Esophagus squamous epithelium (tissue), 5 donors: Measurements from ENCODE around the gene GGCX. TPM values are rescaled to one million over a fixed set of nuclear protein-coding genes. Genes with fewer than 3 reads are reported as not detected.

Experiments used
- DNase-seq: peaks from one replicate; lab custom pipeline; 2025; lab: John Stamatoyannopoulos, UW
- H3K27ac ChIP-seq, 4 donors: fragments of 200-600 bp; sonication (generic); one replicate each; pipeline ENCODE4 v1.5.1; 2016 to 2019; ENCODE audit warnings: mild to moderate bottlenecking in 1 of 4
- H3K27me3 ChIP-seq, 4 donors: fragments of 200-600 bp; sonication (generic); 1 replicate in 3 of 4; 2 replicates in 1 of 4; pipeline versions ENCODE4 v1.5.1 to v1.6.0; 2017 to 2021; ENCODE audit warnings: antibody characterized with exemption in 1 of 4
- H3K36me3 ChIP-seq, 3 donors: fragments of 200-600 bp; sonication (generic); one replicate each; pipeline ENCODE4 v1.5.1; 2016 to 2019
- H3K4me1 ChIP-seq, 3 donors: fragments of 200-600 bp; sonication (generic); one replicate each; pipeline ENCODE4 v1.5.1; 2017 to 2019
- H3K4me3 ChIP-seq, 4 donors: fragments of 200-600 bp; sonication (generic); 1 replicate in 3 of 4; 2 replicates in 1 of 4; pipeline ENCODE4 v1.5.1; 2016 to 2019; ENCODE audit warnings: mild to moderate bottlenecking in 2 of 4, moderate library complexity in 1 of 4
- H3K9me3 ChIP-seq, 3 donors: fragments of 200-600 bp; sonication (generic); one replicate each; pipeline ENCODE4 v1.5.1; 2016 to 2019
- CTCF ChIP-seq, 6 experiments: fragments of 450-650 bp in 4 of 6; fragments of 200-600 bp in 2 of 6; sonication (generic) in 2 of 6; IDR thresholded peaks; one replicate each; pipeline ENCODE4 v1.5.1; 2016 to 2019; ENCODE audit warnings: antibody characterized with exemption in 6 of 6, mild to moderate bottlenecking in 4 of 6, moderate library complexity in 4 of 6
- POLR2A ChIP-seq, 4 donors: fragments of 450-650 bp; IDR thresholded peaks; one replicate each; pipeline ENCODE4 v1.6.1; 2017; ENCODE audit warnings: antibody characterized with exemption in 4 of 4, mild to moderate bottlenecking in 4 of 4, moderate library complexity in 3 of 4
- WGBS, 2 donors: methylation state at CpG; one replicate each; pipeline ENCODE4 v1.1.5; 2018; 5-methylcytosine and 5-hydroxymethylcytosine counted together
- intact Hi-C: fragments of 100-400 bp; cut with DNase I; formaldehyde crosslinking; loops from one replicate; pipeline ENCODE4 v1.15.0; 2022
- total RNA-seq, 4 donors: library from RNA; depleted of rRNA; stranded (reverse); fragments of >200 nt; gene quantifications; one replicate each; pipeline ENCODE4 v1.1.0, GENCODE V29; 2016
- donor health status: DM: yes; HTN: yes; CAD: no.

GGCX gene
- total RNA-seq, 4 donors from 2014 or later: 19.7 to 27.5 (median 23.3) TPM

GRCh38 chr2:85542777-85543176 lies 18.5 kb downstream of the GGCX start:
- no peak for DNase-seq
- Histone ChIP-seq H3K27ac (peak overlapping the region in 3 of 4 donors; percentile 22 to 99 (median 96)), H3K9me3 (no peaks in the 10 kb centered on the region), H3K36me3 (peaks cover 19 to 62% (median 30%) of the 10 kb centered on the region in 3 donors), H3K4me1 (peaks cover 19 to 77% (median 39%) of the 10 kb centered on the region in 3 donors), H3K27me3 (no peaks in the 10 kb centered on the region), H3K4me3 (peak overlapping the region in 2 of 4 donors; percentile 71 to 80)
- intact Hi-C loops: no loop called here
- 48 to 62% methylated on average over 4 of the region's 4 CpGs for WGBS, 2 donors
- TF ChIP-seq POLR2A (IDR thresholded peaks at IDR 0.05) (no peak), CTCF (IDR thresholded peaks at IDR 0.05) (no peak)

GRCh38 chr2:85541753-85542457 lies 19.4 kb downstream of the GGCX start:
- Histone ChIP-seq H3K9me3 (no peaks in the 10 kb centered on the region), H3K36me3 (peaks cover 19 to 59% (median 30%) of the 10 kb centered on the region in 3 donors), H3K4me1 (peaks cover 19 to 79% (median 44%) of the 10 kb centered on the region in 3 donors), H3K27ac (peak overlapping the region; percentile 35 to 99 (median 96)), H3K27me3 (no peaks in the 10 kb centered on the region), H3K4me3 (peak overlapping the region; percentile 71 to 84 (median 76))
- WGBS, 2 donors: 18 to 31% methylated on average over 5 of the region's 5 CpGs
- DNase-seq: no peak
- no peak for TF ChIP-seq CTCF (IDR thresholded peaks at IDR 0.05)
- TF ChIP-seq POLR2A (IDR thresholded peaks at IDR 0.05): no peak
- intact Hi-C loops: no loop called here

GRCh38 chr2:85541262-85541661 lies 20.0 kb downstream of the GGCX start:
- no peak for TF ChIP-seq CTCF (IDR thresholded peaks at IDR 0.05)
- TF ChIP-seq POLR2A (IDR thresholded peaks at IDR 0.05): no peak
- DNase-seq: no peak
- Histone ChIP-seq H3K27me3 (no peaks in the 10 kb centered on the region), H3K36me3 (peaks cover 19 to 53% (median 30%) of the 10 kb centered on the region in 3 donors), H3K4me3 (peak overlapping the region; percentile 71 to 84 (median 76)), H3K27ac (peak overlapping the region in 3 of 4 donors; percentile 96 to 99 (median 97)), H3K4me1 (peaks cover 19 to 79% (median 46%) of the 10 kb centered on the region in 3 donors), H3K9me3 (no peaks in the 10 kb centered on the region)
- WGBS, 2 donors: 16 to 19% methylated on average over 4 of the region's 4 CpGs
- intact Hi-C loops: no loop called here

- Histone ChIP-seq H3K27ac (peak overlapping the region; percentile 96 to 99 (median 98)), H3K4me1 (peaks cover 19 to 73% (median 42%) of the 10 kb centered on the region in 3 donors), H3K9me3 (no peaks in the 10 kb centered on the region), H3K4me3 (peak overlapping the region; percentile 71 to 84 (median 76)), H3K36me3 (peaks cover 15 to 42% (median 30%) of the 10 kb centered on the region in 3 donors), H3K27me3 (no peaks in the 10 kb centered on the region)
- intact Hi-C loops: no loop called here
- DNase-seq: no peak
- TF ChIP-seq CTCF (IDR thresholded peaks at IDR 0.05) (no peak), POLR2A (IDR thresholded peaks at IDR 0.05) (no peak)
- WGBS, 2 donors: 2% methylated on average over 11 of the region's 11 CpGs
Measured at GRCh38 chr2:85540133-85540648, 21.1 kb downstream of the GGCX start.
